ENCODE data around the gene ZNF155. TPM values are rescaled to one million over a fixed set of nuclear protein-coding genes. Genes with fewer than 3 reads are reported as not detected.
"Not testable (repeated sequence)": the region's sequence is repeated elsewhere in the genome, so short reads cannot be mapped to it uniquely, and the experiment has no call there.

ZNF155 gene
- total RNA-seq, 3 donors from 2014 or later = 5.4 to 8.6 (median 6.7) TPM

DNA sequence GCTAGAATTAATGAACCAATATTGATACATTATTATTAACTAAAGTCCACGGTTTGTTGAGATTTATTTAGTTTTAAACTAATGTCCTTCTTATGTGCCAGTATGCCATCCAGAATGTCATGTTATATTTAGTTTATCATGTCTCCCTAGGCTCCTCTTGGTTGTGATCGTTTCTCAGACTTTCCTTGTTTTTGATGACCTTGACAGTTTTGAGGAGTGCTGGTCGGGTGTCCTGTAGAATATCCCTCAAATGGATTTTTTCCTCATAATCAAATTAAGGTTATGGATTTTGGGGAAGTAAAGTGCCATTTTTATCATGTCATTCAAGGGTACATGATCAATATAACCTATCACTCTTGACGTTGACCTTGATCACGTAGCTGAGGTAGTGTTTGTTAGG is 42.8 kb upstream of the ZNF155 start:
- TF ChIP-seq, protein P1, sequence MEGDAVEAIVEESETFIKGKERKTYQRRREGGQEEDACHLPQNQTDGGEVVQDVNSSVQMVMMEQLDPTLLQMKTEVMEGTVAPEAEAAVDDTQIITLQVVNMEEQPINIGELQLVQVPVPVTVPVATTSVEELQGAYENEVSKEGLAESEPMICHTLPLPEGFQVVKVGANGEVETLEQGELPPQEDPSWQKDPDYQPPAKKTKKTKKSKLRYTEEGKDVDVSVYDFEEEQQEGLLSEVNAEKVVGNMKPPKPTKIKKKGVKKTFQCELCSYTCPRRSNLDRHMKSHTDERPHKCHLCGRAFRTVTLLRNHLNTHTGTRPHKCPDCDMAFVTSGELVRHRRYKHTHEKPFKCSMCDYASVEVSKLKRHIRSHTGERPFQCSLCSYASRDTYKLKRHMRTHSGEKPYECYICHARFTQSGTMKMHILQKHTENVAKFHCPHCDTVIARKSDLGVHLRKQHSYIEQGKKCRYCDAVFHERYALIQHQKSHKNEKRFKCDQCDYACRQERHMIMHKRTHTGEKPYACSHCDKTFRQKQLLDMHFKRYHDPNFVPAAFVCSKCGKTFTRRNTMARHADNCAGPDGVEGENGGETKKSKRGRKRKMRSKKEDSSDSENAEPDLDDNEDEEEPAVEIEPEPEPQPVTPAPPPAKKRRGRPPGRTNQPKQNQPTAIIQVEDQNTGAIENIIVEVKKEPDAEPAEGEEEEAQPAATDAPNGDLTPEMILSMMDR (IDR thresholded peaks at IDR 0.05) = no peak
- intact Hi-C loops (cut with DNase I, micrococcal nuclease) = no loop called here
- no peak for ATAC-seq

DNA sequence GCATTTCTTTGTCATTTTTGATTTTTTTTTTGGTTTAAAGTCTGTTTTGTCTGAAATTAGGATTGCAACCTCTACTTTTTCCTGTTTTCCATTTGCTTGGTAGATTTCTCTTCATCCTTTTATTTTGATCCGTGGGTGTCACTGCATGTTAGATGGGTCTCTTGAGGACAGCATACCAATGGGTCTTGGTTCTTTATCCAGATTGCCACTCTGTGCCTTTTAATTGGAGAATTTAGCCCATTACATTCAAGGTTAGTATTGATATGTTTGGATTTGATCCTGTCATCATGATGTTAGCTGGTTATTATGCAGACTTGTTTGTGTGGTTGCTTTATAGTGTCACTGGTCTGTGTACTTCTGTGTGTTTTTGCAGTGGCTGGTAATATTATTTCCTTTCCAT is 36.6 kb upstream of the ZNF155 start:
- H3K4me3 ChIP-seq; DNase-seq; intact Hi-C loops (cut with DNase I, micrococcal nuclease); ATAC-seq; H3K36me3 ChIP-seq (ENCODE audit: low read depth); H3K4me1 ChIP-seq (ENCODE audit: low read depth): not testable (repeated sequence)
- H3K9me3 ChIP-seq = peaks cover 24% of the 10 kb centered on the region

More for the DNA sequence above, 42.8 kb upstream of the ZNF155 start:
- Histone ChIP-seq H3K36me3 (ENCODE audit: low read depth) (no peaks in the 10 kb centered on the region), H3K4me1 (ENCODE audit: low read depth) (no peaks in the 10 kb centered on the region), H3K9me3 (peaks cover 5% of the 10 kb centered on the region), H3K4me3 (no peak overlapping the region)
- no peak for DNase-seq

DNA sequence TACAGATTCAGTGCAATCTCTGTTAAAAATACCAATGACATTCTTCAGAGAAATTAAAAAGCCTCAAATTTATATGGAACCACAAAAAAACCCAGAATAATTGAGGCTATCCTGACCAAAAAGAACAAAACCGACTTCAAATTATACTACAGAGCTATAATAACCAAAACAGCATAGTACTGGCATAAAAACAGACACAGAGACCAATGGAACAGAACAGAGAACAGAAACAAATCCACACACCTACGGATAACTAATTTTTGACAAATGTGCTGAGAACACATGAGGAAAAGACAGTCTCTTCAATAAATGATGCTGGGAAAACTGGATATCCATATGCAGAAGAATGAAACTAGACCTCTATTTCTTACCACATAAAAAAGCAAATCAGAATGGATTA is 34.2 kb upstream of the ZNF155 start:
- intact Hi-C loops (cut with DNase I, micrococcal nuclease) = not testable (repeated sequence)

DNA sequence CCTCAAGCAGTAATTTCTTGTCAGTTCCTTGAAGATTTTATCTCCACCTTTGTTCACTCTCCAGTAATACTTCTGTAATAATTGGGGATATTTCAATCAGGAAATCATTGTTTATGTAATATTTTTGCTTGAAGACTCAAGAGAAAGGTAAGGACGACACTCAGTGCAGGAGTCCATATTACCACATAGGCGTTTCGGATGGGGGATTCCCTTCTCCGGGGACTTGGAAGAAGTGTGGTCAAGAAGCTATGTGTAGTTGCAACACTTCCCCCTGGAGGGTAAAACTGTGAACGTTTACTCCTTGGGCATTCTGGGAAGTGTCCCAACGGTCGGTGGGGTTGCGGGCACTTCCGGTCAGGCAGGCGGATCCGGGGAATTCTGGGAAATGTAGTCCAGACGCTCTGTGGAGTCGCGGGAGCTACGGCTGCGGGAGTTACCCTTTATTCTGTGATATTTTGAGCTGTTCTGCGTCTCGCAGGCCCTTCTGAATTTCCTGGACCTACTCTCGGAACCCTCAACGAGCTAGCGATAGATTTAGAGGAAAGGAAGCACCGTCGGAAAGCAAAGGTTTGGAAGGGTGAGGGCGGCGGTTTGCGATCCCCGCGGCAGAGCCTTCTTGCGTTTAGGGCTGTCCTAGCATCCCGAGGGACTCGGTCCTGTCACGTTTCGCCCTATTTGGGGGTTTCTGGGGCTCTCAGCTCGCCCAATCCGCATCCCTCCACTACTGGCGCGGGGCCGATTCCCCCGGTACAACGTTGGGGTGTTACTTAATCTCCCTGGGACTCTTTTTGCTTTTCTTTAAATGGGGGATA is 32.9 kb upstream of the ZNF155 start, which contains the start of gene ZNF221:
Gene ZNF221, plus strand, starts transcription at position 395 of the 812 bp plus-strand sequence. CDS start 11,499 bp downstream, outside the sequence.
- ATAC-seq (peak; percentile 100), DNase-seq (peak; percentile 86 to 96 (median 86))
- TF ChIP-seq, protein P1 (IDR thresholded peaks at IDR 0.05) = peak; percentile 18
- peaks cover 34% of the 10 kb centered on the region for H3K9me3 ChIP-seq
- H3K4me1 ChIP-seq (ENCODE audit: low read depth) = peaks cover 3% of the 10 kb centered on the region
- no peaks in the 10 kb centered on the region for H3K36me3 ChIP-seq (ENCODE audit: low read depth)
- intact Hi-C loops (cut with DNase I, micrococcal nuclease) = no loop called here
- peak within 1 kb of the TSS; percentile 23 for H3K4me3 ChIP-seq

More for the DNA sequence above, 34.2 kb upstream of the ZNF155 start:
- H3K4me1 ChIP-seq (ENCODE audit: low read depth); DNase-seq; H3K4me3 ChIP-seq; ATAC-seq; H3K36me3 ChIP-seq (ENCODE audit: low read depth): not testable (repeated sequence)
- H3K9me3 ChIP-seq = peaks cover 24% of the 10 kb centered on the region

DNA sequence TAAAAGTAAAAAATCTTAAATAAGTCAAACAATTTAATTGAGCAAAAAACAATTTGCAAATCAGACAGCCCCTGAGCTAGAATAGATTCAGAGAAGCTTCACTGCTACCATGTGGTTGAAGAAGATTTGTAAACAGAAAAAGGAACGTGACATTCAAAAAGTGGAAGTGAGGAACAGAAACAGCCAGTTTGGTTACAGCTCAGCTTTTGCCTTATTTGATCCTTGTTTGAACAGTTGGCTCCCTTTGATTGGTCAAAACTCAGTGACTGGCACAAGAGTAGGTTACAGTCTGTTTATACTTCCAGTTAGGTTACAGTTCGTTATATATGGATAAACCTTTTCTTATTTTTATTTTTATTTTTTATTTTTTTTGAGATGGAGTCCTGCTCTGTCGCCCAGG is 27.2 kb upstream of the ZNF155 start:
- Histone ChIP-seq H3K9me3 (peaks cover 65% of the 10 kb centered on the region), H3K36me3 (ENCODE audit: low read depth) (no peaks in the 10 kb centered on the region), H3K4me3 (no peak overlapping the region), H3K4me1 (ENCODE audit: low read depth) (no peaks in the 10 kb centered on the region)
- ATAC-seq (no peak), DNase-seq (no peak)
- TF ChIP-seq, protein P1 (IDR thresholded peaks at IDR 0.05) = no peak
- intact Hi-C loops (cut with DNase I, micrococcal nuclease) = no loop called here

DNA sequence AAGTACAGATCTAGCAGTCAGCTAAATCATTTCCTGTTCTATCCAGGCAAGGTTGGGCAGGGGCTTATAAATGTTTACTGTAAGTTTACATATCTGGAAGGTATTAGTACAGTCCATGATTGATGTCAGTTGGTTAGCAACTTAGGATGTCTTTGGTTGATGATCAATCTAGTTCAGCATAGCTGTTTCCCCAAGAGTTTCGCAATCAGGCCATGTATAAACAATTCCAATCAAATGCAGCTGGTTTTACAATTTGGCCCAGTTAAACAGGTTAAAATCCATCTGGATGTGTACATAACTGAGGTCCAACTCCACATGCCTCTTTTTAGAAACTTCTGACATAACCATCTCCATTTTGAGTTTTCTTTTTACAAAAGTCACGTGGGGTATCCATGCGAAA is 26.1 kb upstream of the ZNF155 start:
- no peaks in the 10 kb centered on the region for H3K36me3 ChIP-seq (ENCODE audit: low read depth)
- DNase-seq = no peak
- no peaks in the 10 kb centered on the region for H3K4me1 ChIP-seq (ENCODE audit: low read depth)
- H3K9me3 ChIP-seq = peaks cover 76% of the 10 kb centered on the region
- TF ChIP-seq, protein P1 (IDR thresholded peaks at IDR 0.05) = no peak
- intact Hi-C loops (cut with DNase I, micrococcal nuclease) = no loop called here
- no peak overlapping the region for H3K4me3 ChIP-seq
- ATAC-seq = no peak

All from mucosa of descending colon (tissue), 3 donors.